Mesenchymal stem cell (in vitro differentiated cells and primary cell): ENCODE data around the gene CFH. TPM values are rescaled to one million over a fixed set of nuclear protein-coding genes. Genes with fewer than 3 reads are reported as not detected.

Experiments used
- DNase-seq: peaks from one replicate; pipeline ENCODE4 v3.0.0-alpha.2; 2013
- H2AFZ ChIP-seq: one replicate; pipeline ENCODE4 v1.6.1; 2013; ENCODE audit warnings: low read depth, mild to moderate bottlenecking, control low read depth, inconsistent platforms, low read length, moderate library complexity
- H2AK5ac ChIP-seq: 2 replicates; pipeline ENCODE4 v1.6.1; 2013; ENCODE audit warnings: low read length, moderate library complexity, mild to moderate bottlenecking, inconsistent platforms; ENCODE audit not compliant: severe bottlenecking
- H2BK120ac ChIP-seq: one replicate; pipeline ENCODE4 v1.6.1; 2013; ENCODE audit warnings: low read depth, mild to moderate bottlenecking, inconsistent platforms, low read length, moderate library complexity
- H2BK12ac ChIP-seq, 2 experiments: one replicate each; pipeline ENCODE4 v1.6.1; 2013; ENCODE audit warnings: inconsistent platforms in 2 of 2, low read length in 2 of 2, mild to moderate bottlenecking in 2 of 2, moderate library complexity in 2 of 2, control low read depth in 1 of 2
- H2BK15ac ChIP-seq: one replicate; pipeline ENCODE4 v1.6.1; 2013; ENCODE audit warnings: mild to moderate bottlenecking, low read depth, inconsistent platforms; ENCODE audit not compliant: poor library complexity, severe bottlenecking
- H2BK5ac ChIP-seq: 2 replicates; pipeline ENCODE4 v1.6.1; 2013; ENCODE audit warnings: low read depth, mild to moderate bottlenecking, low read length, control low read depth, inconsistent platforms; ENCODE audit not compliant: poor library complexity, severe bottlenecking
- H3K14ac ChIP-seq, 2 experiments: one replicate each; pipeline ENCODE4 v1.6.1; 2013; ENCODE audit warnings: inconsistent platforms in 2 of 2, low read length in 2 of 2, control low read depth in 1 of 2, mild to moderate bottlenecking in 1 of 2, moderate library complexity in 1 of 2
- H3K18ac ChIP-seq, 2 experiments: one replicate each; pipeline ENCODE4 v1.6.1; 2013; ENCODE audit warnings: inconsistent platforms in 2 of 2, low read length in 2 of 2, control low read depth in 1 of 2, low read depth in 1 of 2, mild to moderate bottlenecking in 1 of 2
- H3K23ac ChIP-seq, 2 experiments: one replicate each; pipeline ENCODE4 v1.6.1; 2013; ENCODE audit warnings: inconsistent platforms in 2 of 2, low read length in 2 of 2, mild to moderate bottlenecking in 2 of 2, moderate library complexity in 2 of 2, control low read depth in 1 of 2
- H3K27ac ChIP-seq: 2 replicates; pipeline ENCODE4 v1.5.1; 2013; ENCODE audit warnings: mild to moderate bottlenecking, moderate library complexity, low read length, control low read depth, inconsistent platforms; ENCODE audit not compliant: poor library complexity, severe bottlenecking
- H3K27me3 ChIP-seq, 2 experiments: 2 replicates each; pipeline versions ENCODE4 v1.6.1 to v1.7.0; 2013; ENCODE audit warnings: low read length in 2 of 2, mild to moderate bottlenecking in 2 of 2, moderate library complexity in 2 of 2, control low read depth in 1 of 2, inconsistent platforms in 1 of 2; ENCODE audit not compliant: control insufficient read depth in 1 of 2, insufficient read depth in 1 of 2
- H3K36me3 ChIP-seq, 2 experiments: 2 replicates each; pipeline versions ENCODE4 v1.6.1 to v1.7.0; 2013; ENCODE audit warnings: low read length in 2 of 2, control low read depth in 1 of 2, inconsistent platforms in 1 of 2, low read depth in 1 of 2, mild to moderate bottlenecking in 1 of 2; ENCODE audit not compliant: insufficient read depth in 2 of 2, control insufficient read depth in 1 of 2
- H3K4ac ChIP-seq, 2 experiments: one replicate each; pipeline ENCODE4 v1.6.1; 2013; ENCODE audit warnings: inconsistent platforms in 2 of 2, low read length in 2 of 2, mild to moderate bottlenecking in 2 of 2, moderate library complexity in 2 of 2, control low read depth in 1 of 2, low read depth in 1 of 2
- H3K4me1 ChIP-seq: 2 replicates; pipeline ENCODE4 v1.6.1; 2013; ENCODE audit warnings: low read depth, low read length, control low read depth; ENCODE audit not compliant: control insufficient read depth, insufficient read depth
- H3K4me2 ChIP-seq: 2 replicates; pipeline ENCODE4 v1.6.1; 2013; ENCODE audit warnings: low read length, mild to moderate bottlenecking, inconsistent platforms; ENCODE audit not compliant: poor library complexity, severe bottlenecking
- H3K4me3 ChIP-seq, 2 experiments: 2 replicates each; pipeline versions ENCODE4 v1.5.1 to v1.7.0; 2013; ENCODE audit warnings: low read length in 2 of 2, mild to moderate bottlenecking in 2 of 2, control low read depth in 1 of 2, low read depth in 1 of 2; ENCODE audit not compliant: insufficient read depth in 1 of 2
- H3K79me1 ChIP-seq: replicated peaks from 2 replicates; pipeline ENCODE4 v1.6.1; 2013; ENCODE audit warnings: mild to moderate bottlenecking, control low read depth, low read length, inconsistent platforms; ENCODE audit not compliant: poor library complexity, severe bottlenecking
- H3K9ac ChIP-seq: 2 replicates; pipeline ENCODE4 v1.7.0; 2013; ENCODE audit warnings: mild to moderate bottlenecking, low read length, moderate library complexity
- H3K9me3 ChIP-seq: 2 replicates; pipeline ENCODE4 v1.7.0; 2013; ENCODE audit warnings: mild to moderate bottlenecking, low read length; ENCODE audit not compliant: control insufficient read depth
- H4K8ac ChIP-seq: one replicate; pipeline ENCODE4 v1.6.1; 2013; ENCODE audit warnings: inconsistent platforms, mild to moderate bottlenecking, low read length, moderate library complexity
- H4K91ac ChIP-seq: one replicate; pipeline ENCODE4 v1.6.1; 2013; ENCODE audit warnings: mild to moderate bottlenecking, low read length, inconsistent platforms
- WGBS: methylation state at CpG from one replicate; pipeline ENCODE4 v1.1.7; 2013; ENCODE audit warnings: mixed read lengths; 5-methylcytosine and 5-hydroxymethylcytosine counted together
- polyA plus RNA-seq, 2 experiments: library from polyadenylated mRNA; stranded (reverse); fragments of 200-250 nt; gene quantifications; one replicate each; pipeline ENCODE4 v1.2.3, GENCODE V29; 2013

The CFH gene
- polyA plus RNA-seq (2013, experiment 1 of 2): 107 TPM
- 110 TPM for polyA plus RNA-seq (2013, experiment 2 of 2)

- Histone ChIP-seq H3K14ac (no peak within 1 kb of the TSS), H3K9me3 (no peaks in the 10 kb centered on the region), H2BK120ac (no peak within 1 kb of the TSS), H3K27me3 (no peaks in the 10 kb centered on the region), H3K18ac (peak within 1 kb of the TSS in 1 of 2 experiments; percentile 43), H3K4me3 (peak within 1 kb of the TSS in 1 of 2 experiments; percentile 70), H4K8ac (no peak within 1 kb of the TSS), H2BK5ac (no peak within 1 kb of the TSS), H2AK5ac (no peak within 1 kb of the TSS), H3K4me1 (peaks cover 2% of the 10 kb centered on the region), H2AFZ (no peak within 1 kb of the TSS), H2BK12ac (no peak within 1 kb of the TSS), H4K91ac (no peak within 1 kb of the TSS), H3K36me3 (no peaks in the 10 kb centered on the region), H2BK15ac (no peak within 1 kb of the TSS), H3K4me2 (peak within 1 kb of the TSS; percentile 52), H3K9ac (peak within 1 kb of the TSS; percentile 91), H3K79me1 (no peaks in the 10 kb centered on the region), H3K4ac (no peak within 1 kb of the TSS), H3K27ac (peak within 1 kb of the TSS; percentile 75), H3K23ac (no peak within 1 kb of the TSS)
- DNase-seq: peak; percentile 88
- WGBS: 0% methylated on average over 1 of the region's 5 CpGs
Measured at GRCh38 chr1:196651637-196652215, at the start of gene CFH. CFH (plus strand) TSS chr1:196652043; CDS start chr1:196652118, 75 bp downstream.

GRCh38 chr1:196603651-196604050 lies 48.2 kb upstream of the CFH start:
- no peak overlapping the region for H3K9ac ChIP-seq
- no peak overlapping the region for H3K4me3 ChIP-seq
- H3K23ac ChIP-seq: no peak overlapping the region
- H3K4me1 ChIP-seq: peaks cover under 1% of the 10 kb centered on the region
- no peaks in the 10 kb centered on the region for H3K9me3 ChIP-seq
- H2BK12ac ChIP-seq: no peak overlapping the region
- H3K36me3 ChIP-seq: no peaks in the 10 kb centered on the region
- H4K91ac ChIP-seq: no peak overlapping the region
- no peak overlapping the region for H3K4ac ChIP-seq
- no peak overlapping the region for H3K4me2 ChIP-seq
- no peak overlapping the region for H2AFZ ChIP-seq
- H3K18ac ChIP-seq: no peak overlapping the region
- H4K8ac ChIP-seq: no peak overlapping the region
- H2BK15ac ChIP-seq: no peak overlapping the region
- H3K14ac ChIP-seq: no peak overlapping the region
- H3K27ac ChIP-seq: no peak overlapping the region
- DNase-seq: no peak
- H3K27me3 ChIP-seq: no peaks in the 10 kb centered on the region
- H2BK120ac ChIP-seq: no peak overlapping the region
- no peak overlapping the region for H2AK5ac ChIP-seq
- H2BK5ac ChIP-seq: no peak overlapping the region
- H3K79me1 ChIP-seq: peaks cover 13% of the 10 kb centered on the region

GRCh38 chr1:196607981-196608380 lies 43.9 kb upstream of the CFH start:
- Histone ChIP-seq H3K4ac (no peak overlapping the region), H3K4me2 (peak overlapping the region; percentile 64), H3K27me3 (no peaks in the 10 kb centered on the region), H3K23ac (no peak overlapping the region), H3K27ac (peak overlapping the region; percentile 73), H2BK12ac (peak overlapping the region in 1 of 2 experiments; percentile 33), H2AFZ (peak overlapping the region; percentile 74), H2BK15ac (no peak overlapping the region), H2BK5ac (no peak overlapping the region), H3K9me3 (no peaks in the 10 kb centered on the region), H3K18ac (peak overlapping the region in 1 of 2 experiments; percentile 80), H3K4me1 (peaks cover 3% of the 10 kb centered on the region), H3K36me3 (no peaks in the 10 kb centered on the region), H3K79me1 (peaks cover 5% of the 10 kb centered on the region), H2BK120ac (no peak overlapping the region), H4K8ac (no peak overlapping the region), H4K91ac (no peak overlapping the region), H2AK5ac (no peak overlapping the region), H3K4me3 (peak overlapping the region; percentile 68 to 77), H3K9ac (peak overlapping the region; percentile 68), H3K14ac (no peak overlapping the region)
- WGBS: 1% methylated on average over 7 of the region's 8 CpGs
- DNase-seq: no peak

GRCh38 chr1:196608390-196609369 lies 43.2 kb upstream of the CFH start, which contains the start of gene KCNT2:
KCNT2 (minus strand) TSS chr1:196608440; CDS start chr1:196608309, 131 bp downstream.
- peak within 1 kb of the TSS; percentile 73 for H3K27ac ChIP-seq
- H3K4ac ChIP-seq: peak within 1 kb of the TSS in 1 of 2 experiments; percentile 60

More at GRCh38 chr1:196608390-196609369, 43.2 kb upstream of the CFH start, which contains the start of gene KCNT2:
- Histone ChIP-seq H3K9me3 (no peaks in the 10 kb centered on the region), H2BK120ac (no peak within 1 kb of the TSS), H3K23ac (no peak within 1 kb of the TSS), H3K79me1 (peaks cover 5% of the 10 kb centered on the region), H2AK5ac (no peak within 1 kb of the TSS), H4K8ac (peak within 1 kb of the TSS; percentile 71), H3K4me2 (peak within 1 kb of the TSS; percentile 64), H3K27me3 (no peaks in the 10 kb centered on the region), H2AFZ (peak within 1 kb of the TSS; percentile 79), H2BK12ac (peak within 1 kb of the TSS; percentile 37 to 42), H2BK15ac (peak within 1 kb of the TSS; percentile 63), H3K4me3 (peak within 1 kb of the TSS; percentile 68 to 77), H4K91ac (no peak within 1 kb of the TSS), H2BK5ac (no peak within 1 kb of the TSS), H3K36me3 (no peaks in the 10 kb centered on the region), H3K18ac (peak within 1 kb of the TSS; percentile 50 to 80), H3K4me1 (peaks cover 3% of the 10 kb centered on the region), H3K14ac (no peak within 1 kb of the TSS), H3K9ac (peak within 1 kb of the TSS; percentile 68)
- DNase-seq: peak; percentile 88
- under 1% methylated on average over 43 of the region's 43 CpGs for WGBS
